HepG2 (cell line): ENCODE measurements around the gene HAGHL. TPM values are rescaled to one million over a fixed set of nuclear protein-coding genes. Genes with fewer than 3 reads are reported as not detected.

Experiments
- AKAP8 ChIP-seq: sonication (generic); formaldehyde crosslinking; IDR thresholded peaks from 2 replicates; pipeline ENCODE4 v1.5.1; 2020; ENCODE audit warnings: mild to moderate bottlenecking, missing genetic modification reagents
- CTCF ChIP-seq: sonication (generic); formaldehyde crosslinking; IDR thresholded peaks from 2 replicates; pipeline ENCODE4 v1.5.0; 2020; ENCODE audit warnings: mild to moderate bottlenecking, missing genetic modification reagents, moderate library complexity
- GABPB1 ChIP-seq: IDR thresholded peaks from 2 replicates; pipeline ENCODE4 v1.6.1; 2016; ENCODE audit warnings: mild to moderate bottlenecking, missing genetic modification reagents, moderate library complexity, missing compliant biosample characterization
- GATAD1 ChIP-seq: IDR thresholded peaks from 2 replicates; pipeline ENCODE4 v1.6.1; 2016; ENCODE audit warnings: missing genetic modification reagents, missing compliant biosample characterization
- JDP2 ChIP-seq: sonication (generic); formaldehyde crosslinking; IDR thresholded peaks from 2 replicates; pipeline ENCODE4 v1.8.1; 2022; ENCODE audit warnings: missing genetic modification reagents, borderline replicate concordance
- MIER3 ChIP-seq: IDR thresholded peaks from 2 replicates; pipeline ENCODE4 v1.6.1; 2016; ENCODE audit warnings: missing compliant biosample characterization, borderline replicate concordance
- NFE2L1 ChIP-seq: sonication (generic); formaldehyde crosslinking; IDR thresholded peaks from 2 replicates; pipeline ENCODE4 v1.4.0; 2020; ENCODE audit warnings: missing genetic modification reagents, mild to moderate bottlenecking, borderline replicate concordance
- POLR2A ChIP-seq, 2 experiments: IDR thresholded peaks; 2 replicates each; pipeline ENCODE4 v1.6.1; 2011; ENCODE audit warnings: low read depth in 2 of 2, low read length in 2 of 2, mild to moderate bottlenecking in 1 of 2, moderate library complexity in 1 of 2; ENCODE audit not compliant: insufficient read depth in 1 of 2
- RAD21 ChIP-seq: fragments of 450-650 bp; formaldehyde crosslinking; IDR thresholded peaks from 2 replicates; pipeline ENCODE4 v1.5.0; 2020; ENCODE audit warnings: mild to moderate bottlenecking
- RXRB ChIP-seq: IDR thresholded peaks from 2 replicates; pipeline ENCODE4 v1.6.1; 2016; ENCODE audit warnings: borderline replicate concordance, missing genetic modification reagents, missing compliant biosample characterization
- TEAD3 ChIP-seq: optimal IDR thresholded peaks from 2 replicates; pipeline ENCODE3; 2016; ENCODE audit warnings: borderline replicate concordance
- ZNF552 ChIP-seq: sonication (generic); formaldehyde crosslinking; IDR thresholded peaks from 2 replicates; pipeline ENCODE4 v1.9.0; 2022; ENCODE audit warnings: missing genetic modification reagents, mild to moderate bottlenecking, borderline replicate concordance
- polyA plus RNA-seq, 8 experiments: library from polyadenylated mRNA; depleted of rRNA in 3 of 8; stranded (reverse) in 7 of 8; unstranded in 1 of 8; fragments of >200 nt; fragmentation: Illumina TruSeq in 4 of 8; extraction: Trizol in 4 of 8; gene quantifications; 2 replicates each; pipeline versions ENCODE4 v1.2.1 to v1.2.3, GENCODE V29; 2011 to 2016; ENCODE audit warnings: low read depth in 4 of 8, missing spikeins in 1 of 8, mixed read lengths in 1 of 8; ENCODE audit not compliant: insufficient read depth in 1 of 8
- total RNA-seq, 5 experiments: library from RNA; depleted of rRNA; stranded (reverse); fragments of >200 nt; fragmentation: Illumina TruSeq; extraction: Trizol; gene quantifications; 2 replicates each; pipeline ENCODE4 v1.2.3, GENCODE V29; 2016; ENCODE audit warnings: low read depth in 1 of 5
- TF ChIP-seq, protein P1 (sequence below): sonication (generic); formaldehyde crosslinking; IDR thresholded peaks from 2 replicates; pipeline ENCODE4 v1.4.0; 2020; ENCODE audit warnings: mild to moderate bottlenecking, missing genetic modification reagents
- TF ChIP-seq, protein P2 (sequence below): sonication (generic); formaldehyde crosslinking; IDR thresholded peaks from 2 replicates; pipeline ENCODE4 v1.4.0; 2020; ENCODE audit warnings: missing genetic modification reagents
- TF ChIP-seq, protein P3 (sequence below): sonication (generic); formaldehyde crosslinking; IDR thresholded peaks from 2 replicates; pipeline ENCODE4 v1.4.0; 2020; ENCODE audit warnings: missing genetic modification reagents, borderline replicate concordance

HAGHL gene
- total and polyA plus RNA-seq, 2 of the 13 experiments (the other 11 are each of a cell fraction or from before 2014, with no cell fraction given): 3.4 to 8.4 TPM

GRCh38 chr16:680967-681745 lies 45.8 kb upstream of the HAGHL start (continued):
- no peak for TF ChIP-seq JDP2
- no peak for TF ChIP-seq TEAD3 (CRISPR knock-in tag)
- peak; percentile 76 for TF ChIP-seq CTCF
- TF ChIP-seq ZNF552 (CRISPR knock-in tag): peak; percentile 56; the same call in 1 of the 2 replicates
- TF ChIP-seq, protein P1, sequence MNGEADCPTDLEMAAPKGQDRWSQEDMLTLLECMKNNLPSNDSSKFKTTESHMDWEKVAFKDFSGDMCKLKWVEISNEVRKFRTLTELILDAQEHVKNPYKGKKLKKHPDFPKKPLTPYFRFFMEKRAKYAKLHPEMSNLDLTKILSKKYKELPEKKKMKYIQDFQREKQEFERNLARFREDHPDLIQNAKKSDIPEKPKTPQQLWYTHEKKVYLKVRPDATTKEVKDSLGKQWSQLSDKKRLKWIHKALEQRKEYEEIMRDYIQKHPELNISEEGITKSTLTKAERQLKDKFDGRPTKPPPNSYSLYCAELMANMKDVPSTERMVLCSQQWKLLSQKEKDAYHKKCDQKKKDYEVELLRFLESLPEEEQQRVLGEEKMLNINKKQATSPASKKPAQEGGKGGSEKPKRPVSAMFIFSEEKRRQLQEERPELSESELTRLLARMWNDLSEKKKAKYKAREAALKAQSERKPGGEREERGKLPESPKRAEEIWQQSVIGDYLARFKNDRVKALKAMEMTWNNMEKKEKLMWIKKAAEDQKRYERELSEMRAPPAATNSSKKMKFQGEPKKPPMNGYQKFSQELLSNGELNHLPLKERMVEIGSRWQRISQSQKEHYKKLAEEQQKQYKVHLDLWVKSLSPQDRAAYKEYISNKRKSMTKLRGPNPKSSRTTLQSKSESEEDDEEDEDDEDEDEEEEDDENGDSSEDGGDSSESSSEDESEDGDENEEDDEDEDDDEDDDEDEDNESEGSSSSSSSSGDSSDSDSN (CRISPR knock-in tag): peak; percentile 48; the same call in 1 of the 2 replicates
- TF ChIP-seq, protein P2, sequence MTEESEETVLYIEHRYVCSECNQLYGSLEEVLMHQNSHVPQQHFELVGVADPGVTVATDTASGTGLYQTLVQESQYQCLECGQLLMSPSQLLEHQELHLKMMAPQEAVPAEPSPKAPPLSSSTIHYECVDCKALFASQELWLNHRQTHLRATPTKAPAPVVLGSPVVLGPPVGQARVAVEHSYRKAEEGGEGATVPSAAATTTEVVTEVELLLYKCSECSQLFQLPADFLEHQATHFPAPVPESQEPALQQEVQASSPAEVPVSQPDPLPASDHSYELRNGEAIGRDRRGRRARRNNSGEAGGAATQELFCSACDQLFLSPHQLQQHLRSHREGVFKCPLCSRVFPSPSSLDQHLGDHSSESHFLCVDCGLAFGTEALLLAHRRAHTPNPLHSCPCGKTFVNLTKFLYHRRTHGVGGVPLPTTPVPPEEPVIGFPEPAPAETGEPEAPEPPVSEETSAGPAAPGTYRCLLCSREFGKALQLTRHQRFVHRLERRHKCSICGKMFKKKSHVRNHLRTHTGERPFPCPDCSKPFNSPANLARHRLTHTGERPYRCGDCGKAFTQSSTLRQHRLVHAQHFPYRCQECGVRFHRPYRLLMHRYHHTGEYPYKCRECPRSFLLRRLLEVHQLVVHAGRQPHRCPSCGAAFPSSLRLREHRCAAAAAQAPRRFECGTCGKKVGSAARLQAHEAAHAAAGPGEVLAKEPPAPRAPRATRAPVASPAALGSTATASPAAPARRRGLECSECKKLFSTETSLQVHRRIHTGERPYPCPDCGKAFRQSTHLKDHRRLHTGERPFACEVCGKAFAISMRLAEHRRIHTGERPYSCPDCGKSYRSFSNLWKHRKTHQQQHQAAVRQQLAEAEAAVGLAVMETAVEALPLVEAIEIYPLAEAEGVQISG: peak; percentile 83
- TF ChIP-seq RAD21 (CRISPR knock-in tag): no peak
- TF ChIP-seq, protein P3, sequence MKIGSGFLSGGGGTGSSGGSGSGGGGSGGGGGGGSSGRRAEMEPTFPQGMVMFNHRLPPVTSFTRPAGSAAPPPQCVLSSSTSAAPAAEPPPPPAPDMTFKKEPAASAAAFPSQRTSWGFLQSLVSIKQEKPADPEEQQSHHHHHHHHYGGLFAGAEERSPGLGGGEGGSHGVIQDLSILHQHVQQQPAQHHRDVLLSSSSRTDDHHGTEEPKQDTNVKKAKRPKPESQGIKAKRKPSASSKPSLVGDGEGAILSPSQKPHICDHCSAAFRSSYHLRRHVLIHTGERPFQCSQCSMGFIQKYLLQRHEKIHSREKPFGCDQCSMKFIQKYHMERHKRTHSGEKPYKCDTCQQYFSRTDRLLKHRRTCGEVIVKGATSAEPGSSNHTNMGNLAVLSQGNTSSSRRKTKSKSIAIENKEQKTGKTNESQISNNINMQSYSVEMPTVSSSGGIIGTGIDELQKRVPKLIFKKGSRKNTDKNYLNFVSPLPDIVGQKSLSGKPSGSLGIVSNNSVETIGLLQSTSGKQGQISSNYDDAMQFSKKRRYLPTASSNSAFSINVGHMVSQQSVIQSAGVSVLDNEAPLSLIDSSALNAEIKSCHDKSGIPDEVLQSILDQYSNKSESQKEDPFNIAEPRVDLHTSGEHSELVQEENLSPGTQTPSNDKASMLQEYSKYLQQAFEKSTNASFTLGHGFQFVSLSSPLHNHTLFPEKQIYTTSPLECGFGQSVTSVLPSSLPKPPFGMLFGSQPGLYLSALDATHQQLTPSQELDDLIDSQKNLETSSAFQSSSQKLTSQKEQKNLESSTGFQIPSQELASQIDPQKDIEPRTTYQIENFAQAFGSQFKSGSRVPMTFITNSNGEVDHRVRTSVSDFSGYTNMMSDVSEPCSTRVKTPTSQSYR (CRISPR knock-in tag): peak; percentile 12; the same call in 1 of the 2 replicates
- 0 out of 2 replicates have a peak, but pooled peaks have one; percentile 9 for TF ChIP-seq RXRB (CRISPR knock-in tag)
- no peak; the same call in 1 of the 2 replicates for TF ChIP-seq AKAP8 (CRISPR knock-in tag)
- TF ChIP-seq POLR2A (IDR thresholded peaks at IDR 0.05; ENCODE audit: insufficient read depth in 1 of 2, low read depth in 2 of 2, low read length in 2 of 2): 0 out of 4 replicates have a peak, but pooled peaks of 1 of the 2 experiments have one; percentile 18
- TF ChIP-seq GABPB1 (CRISPR knock-in tag): peak; percentile 54
- TF ChIP-seq NFE2L1 (CRISPR knock-in tag): peak; percentile 80
- TF ChIP-seq GATAD1 (CRISPR knock-in tag): peak; percentile 45; the same call in 1 of the 2 replicates
- 0 out of 2 replicates have a peak, but pooled peaks have one; percentile 33 for TF ChIP-seq MIER3 (CRISPR knock-in tag)
